M059J (cell line): ENCODE data around the gene MYO5A. TPM values are rescaled to one million over a fixed set of nuclear protein-coding genes. Genes with fewer than 3 reads are reported as not detected.

Experiments used
- DNase-seq: peaks from one replicate; pipeline ENCODE4 v3.0.0-alpha.2; 2012; ENCODE audit warnings: low read depth
- total RNA-seq: library from RNA; depleted of rRNA; stranded (reverse); fragments of >200 nt; shearing (Covaris generic); gene quantifications from 2 replicates; pipeline ENCODE4 v1.2.3, GENCODE V29; 2014

Gene MYO5A
- total RNA-seq, 1 experiment from 2014 or later = 23.6 TPM

GRCh38 chr15:52329987-52330386 is 198.7 kb downstream of the MYO5A start:
- no peak for DNase-seq

GRCh38 chr15:52329150-52329549 is 199.5 kb downstream of the MYO5A start:
- no peak for DNase-seq

- no peak for DNase-seq
Observed at GRCh38 chr15:52328680-52329079, 200.0 kb downstream of the MYO5A start.

- peak; percentile 15 for DNase-seq
Observed at GRCh38 chr15:52326756-52327155, 201.9 kb downstream of the MYO5A start.

- no peak for DNase-seq
Observed at GRCh38 chr15:52324109-52324508, 204.6 kb downstream of the MYO5A start.

- peak; percentile 12 for DNase-seq
Observed at GRCh38 chr15:52318729-52319500, 209.8 kb downstream of the MYO5A start.

GRCh38 chr15:52317688-52318087 is 211.0 kb downstream of the MYO5A start:
- DNase-seq = no peak

- no peak for DNase-seq
Observed at GRCh38 chr15:52317022-52317421, 211.7 kb downstream of the MYO5A start.

GRCh38 chr15:52309154-52309548 is 219.5 kb downstream of the MYO5A start:
- no peak for DNase-seq

- DNase-seq = no peak
Observed at GRCh38 chr15:52308446-52309153, 220.1 kb downstream of the MYO5A start.

GRCh38 chr15:52307847-52308246 is 220.8 kb downstream of the MYO5A start:
- no peak for DNase-seq

GRCh38 chr15:52306270-52306669 is 222.4 kb downstream of the MYO5A start:
- DNase-seq = no peak

- no peak for DNase-seq
Observed at GRCh38 chr15:52303093-52303772, 225.4 kb downstream of the MYO5A start.

GRCh38 chr15:52301265-52301847 is 227.3 kb downstream of the MYO5A start:
- no peak for DNase-seq

GRCh38 chr15:52295421-52296001 is 233.2 kb downstream of the MYO5A start, which contains the start of gene MYO5C:
TSS of gene MYO5C (minus strand) at chr15:52295804. CDS start at chr15:52295636, 168 bp downstream.
- DNase-seq = peak; percentile 74

GRCh38 chr15:52294881-52295420 is 233.7 kb downstream of the MYO5A start:
- DNase-seq = no peak

GRCh38 chr15:52292780-52293392 is 235.8 kb downstream of the MYO5A start:
- no peak for DNase-seq

- no peak for DNase-seq
Observed at GRCh38 chr15:52291204-52291603, 237.5 kb downstream of the MYO5A start.

GRCh38 chr15:52290800-52291199 is 237.9 kb downstream of the MYO5A start:
- DNase-seq = no peak

- no peak for DNase-seq
Observed at GRCh38 chr15:52290329-52290728, 238.4 kb downstream of the MYO5A start.

- peak; percentile 77 for DNase-seq
Observed at GRCh38 chr15:52289629-52290081, 239.0 kb downstream of the MYO5A start.
